GM11168 (cell line): ENCODE measurements around the gene SCN4B.

Source experiments
- in situ Hi-C: fragments of 300-500 bp; cut with MboI; formaldehyde crosslinking; loops from one replicate; pipeline ENCODE4 v1.12.0; 2022; ENCODE audit warnings: low sequenced_read_pairs; ENCODE audit not compliant: unreplicated experiment

Gene SCN4B

DNA sequence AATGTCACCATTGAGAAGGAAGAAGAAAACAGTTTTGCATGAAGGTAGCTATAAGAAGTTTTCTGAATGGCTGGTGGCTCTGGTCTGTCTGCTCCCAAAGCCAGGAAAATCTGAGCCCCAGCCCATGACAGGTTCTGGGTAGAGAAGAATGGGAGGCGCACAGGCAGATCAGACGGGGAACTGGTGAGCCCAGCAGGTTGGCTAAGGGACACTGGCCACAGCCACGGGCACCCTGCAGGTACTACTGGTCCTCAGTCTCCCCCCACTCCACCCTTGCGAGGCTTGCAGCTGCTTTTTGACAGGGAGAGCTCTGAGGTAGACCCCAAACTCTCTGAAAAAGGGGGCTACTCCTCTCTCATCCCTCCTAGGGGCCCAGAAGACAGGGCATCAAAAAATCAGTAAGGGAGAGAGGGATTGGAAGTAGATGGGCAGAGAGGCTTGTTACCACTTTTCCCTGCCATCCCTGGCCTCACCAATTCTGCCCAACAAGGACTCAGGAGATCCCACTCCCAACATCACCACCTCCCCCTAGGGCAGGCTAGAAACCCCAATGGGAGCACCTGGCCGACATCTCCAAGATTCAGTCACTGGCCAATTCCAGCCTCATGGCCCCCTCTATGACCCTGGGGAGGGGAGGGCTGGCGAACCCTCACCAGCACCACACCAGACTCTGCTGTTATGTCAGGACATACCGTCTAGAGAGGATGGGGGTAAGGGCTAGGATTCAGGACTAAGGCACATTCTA, 17.4 kb downstream of the SCN4B start:
- in situ Hi-C loops: no loop called here

- in situ Hi-C loops: no loop called here
Observed at GRCh38 chr11:118133816-118134215, 18.8 kb downstream of the SCN4B start.

DNA sequence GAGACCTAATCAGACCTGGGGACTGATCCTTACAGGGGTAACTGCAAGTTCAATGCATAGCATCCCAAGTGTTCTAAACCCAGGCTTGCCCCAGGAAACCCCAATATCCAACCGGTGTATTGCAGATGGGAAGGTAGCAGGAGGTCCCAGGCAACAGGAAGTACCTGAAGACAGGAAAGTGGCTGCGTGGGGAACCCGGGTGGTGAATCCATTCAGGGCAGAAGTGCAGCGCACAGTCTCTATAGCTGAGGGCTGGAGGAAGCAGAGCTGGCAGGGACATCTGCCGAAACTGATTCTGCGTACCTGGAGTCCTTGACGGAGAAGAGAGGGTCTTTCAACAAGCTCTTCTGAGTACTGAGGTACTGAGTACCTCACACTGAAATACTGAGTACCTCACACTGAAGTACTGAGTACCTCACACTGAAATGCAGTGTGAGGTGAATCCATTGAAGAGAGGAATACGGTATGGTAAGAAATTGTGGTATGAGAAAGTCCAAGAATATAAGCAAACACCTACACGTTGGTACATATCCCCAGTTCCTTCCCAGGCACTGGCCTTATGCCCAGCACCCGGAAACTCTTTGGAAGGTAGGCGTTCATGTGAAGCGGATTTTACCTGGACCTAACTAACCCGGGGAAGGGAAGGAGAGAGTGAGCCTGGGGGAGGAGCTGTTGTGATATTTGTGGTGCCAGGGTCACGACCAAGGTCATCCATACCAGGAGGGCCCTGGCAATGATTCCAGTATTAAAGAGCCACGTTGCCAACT, 20.1 kb downstream of the SCN4B start:
- in situ Hi-C loops: no loop called here

DNA sequence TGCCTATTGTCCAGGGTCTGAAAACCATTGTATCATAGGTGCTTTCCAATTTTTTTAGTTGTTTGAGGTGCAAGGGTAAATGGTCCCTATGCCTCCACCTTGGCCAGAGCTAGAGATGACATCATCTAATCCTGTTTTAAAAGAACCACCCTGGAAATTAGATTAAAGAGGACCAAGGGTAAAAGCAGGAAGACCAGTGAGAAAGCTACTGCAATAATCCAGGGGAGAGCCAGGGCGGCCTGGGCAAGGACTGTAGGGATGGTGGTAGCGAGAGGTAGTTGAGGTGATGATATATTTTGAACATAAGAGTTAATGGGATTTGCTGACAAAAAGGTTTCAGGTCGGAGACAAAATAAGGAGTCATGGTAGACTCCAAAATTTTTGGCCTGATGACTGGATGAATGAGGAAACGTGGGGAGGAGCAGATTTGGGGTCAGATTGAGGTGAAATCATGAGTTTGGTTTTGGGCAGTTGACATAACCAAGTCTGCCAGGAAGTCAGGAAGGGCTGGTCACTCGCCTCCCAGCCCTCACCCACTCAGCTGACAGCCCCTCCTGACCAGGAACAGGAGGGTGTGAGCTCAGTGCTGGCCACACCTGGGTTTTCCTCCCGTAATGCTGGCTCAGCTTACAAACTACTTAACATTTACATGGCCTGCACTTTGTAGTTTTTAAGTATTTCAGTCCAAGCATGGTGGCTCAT, 23.0 kb downstream of the SCN4B start:
- in situ Hi-C loops: no loop called here

- in situ Hi-C loops: no loop called here
Observed at GRCh38 chr11:118128721-118129470, 23.7 kb downstream of the SCN4B start.

DNA sequence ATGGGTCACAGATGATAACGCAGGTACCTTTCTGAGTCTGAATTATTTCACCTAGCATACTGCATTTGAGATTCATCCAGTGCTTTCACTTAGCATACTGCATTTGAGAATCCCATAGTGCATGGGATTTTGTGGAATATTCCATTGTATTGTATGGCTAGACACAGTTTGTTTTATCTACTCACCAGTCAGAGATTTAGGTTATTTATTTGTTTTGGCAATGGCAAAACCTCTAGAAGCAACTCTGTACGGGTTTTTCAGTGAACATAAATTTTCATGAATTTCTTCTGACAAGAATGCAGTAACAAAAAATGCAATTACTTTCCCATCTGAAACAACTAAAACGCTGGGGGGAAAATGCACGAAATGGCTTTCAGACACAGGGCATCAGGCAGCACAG, 24.3 kb downstream of the SCN4B start:
- in situ Hi-C loops: no loop called here

DNA sequence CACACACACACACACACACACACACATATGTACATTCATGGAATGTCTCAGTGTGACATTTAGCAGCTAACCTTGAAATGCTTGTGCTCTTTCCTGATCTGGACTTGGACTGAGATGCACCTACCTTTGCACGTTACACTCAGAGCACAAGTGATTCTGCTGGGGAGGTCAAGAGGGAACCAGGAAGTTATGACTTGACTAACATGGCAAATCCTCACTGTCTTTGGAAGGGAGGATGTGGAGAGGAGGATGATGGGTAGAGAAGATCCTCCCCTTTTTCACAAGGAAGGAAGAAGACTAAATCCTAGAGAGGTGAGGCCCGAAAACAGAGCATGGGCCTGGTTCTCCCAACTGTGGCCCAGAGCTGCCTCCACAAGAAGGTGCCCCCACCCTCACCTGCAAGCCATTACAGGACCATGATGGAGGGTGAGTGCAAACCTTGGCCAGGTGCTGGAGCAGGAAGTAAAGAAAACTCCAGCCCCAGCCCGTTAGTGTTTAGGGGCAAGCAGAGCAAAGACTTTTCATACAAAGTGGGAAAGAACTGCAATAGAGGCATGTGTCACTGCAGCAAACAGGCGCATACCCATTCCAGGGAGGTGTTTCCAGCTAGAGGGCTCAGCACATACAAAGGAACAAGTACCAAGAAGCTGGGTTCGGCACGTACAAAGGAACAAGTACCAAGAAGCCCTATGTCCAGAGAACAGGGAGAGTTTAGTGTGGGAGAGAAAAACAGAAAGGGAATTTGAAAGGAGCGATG, 26.4 kb downstream of the SCN4B start:
- in situ Hi-C loops: no loop called here

GRCh38 chr11:118124929-118125535, 27.6 kb downstream of the SCN4B start:
- in situ Hi-C loops: no loop called here

DNA sequence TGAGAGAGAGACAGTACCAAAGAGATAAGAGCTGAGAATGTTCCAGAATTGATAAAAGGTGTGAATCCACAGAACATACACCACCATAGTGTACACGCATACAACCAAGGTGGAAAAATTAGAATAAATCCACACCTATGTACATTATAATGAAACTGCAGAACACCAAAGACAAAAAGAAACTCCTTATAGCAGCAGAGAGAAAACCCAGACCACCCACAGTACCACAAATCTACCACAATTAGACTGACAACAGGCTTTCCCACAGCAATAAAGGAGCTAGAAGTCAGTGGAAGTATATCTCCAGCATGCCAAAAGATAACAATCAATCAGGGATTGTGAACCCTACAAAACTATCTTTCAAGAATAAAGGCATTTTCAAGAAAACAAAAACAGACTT, 31.8 kb downstream of the SCN4B start:
- in situ Hi-C loops: no loop called here

DNA sequence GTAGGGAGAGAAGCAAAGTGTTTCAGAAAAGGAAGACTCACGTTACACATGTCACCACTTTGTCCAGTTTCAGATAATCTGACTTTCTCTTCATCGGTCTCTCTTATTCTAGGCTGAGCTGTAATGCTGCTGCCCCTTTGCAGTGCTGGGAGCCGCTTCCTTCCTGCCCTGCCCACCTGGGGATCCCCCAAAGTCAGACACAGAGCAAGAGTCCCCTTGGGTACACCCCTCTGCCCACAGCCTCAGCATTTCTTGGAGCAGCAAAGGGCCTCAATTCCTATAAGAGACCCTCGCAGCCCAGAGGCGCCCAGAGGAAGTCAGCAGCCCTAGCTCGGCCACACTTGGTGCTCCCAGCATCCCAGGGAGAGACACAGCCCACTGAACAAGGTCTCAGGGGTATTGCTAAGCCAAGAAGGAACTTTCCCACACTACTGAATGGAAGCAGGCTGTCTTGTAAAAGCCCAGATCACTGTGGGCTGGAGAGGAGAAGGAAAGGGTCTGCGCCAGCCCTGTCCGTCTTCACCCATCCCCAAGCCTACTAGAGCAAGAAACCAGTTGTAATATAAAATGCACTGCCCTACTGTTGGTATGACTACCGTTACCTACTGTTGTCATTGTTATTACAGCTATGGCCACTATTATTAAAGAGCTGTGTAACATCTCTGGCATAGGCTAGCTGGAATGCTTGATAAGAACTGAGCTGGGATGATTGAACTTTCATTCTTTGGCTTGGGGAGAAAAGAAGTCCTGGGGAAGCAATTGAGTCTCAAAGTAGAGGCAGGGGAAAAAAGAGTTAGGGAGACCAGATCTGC, 34.6 kb downstream of the SCN4B start:
- in situ Hi-C loops: no loop called here

DNA sequence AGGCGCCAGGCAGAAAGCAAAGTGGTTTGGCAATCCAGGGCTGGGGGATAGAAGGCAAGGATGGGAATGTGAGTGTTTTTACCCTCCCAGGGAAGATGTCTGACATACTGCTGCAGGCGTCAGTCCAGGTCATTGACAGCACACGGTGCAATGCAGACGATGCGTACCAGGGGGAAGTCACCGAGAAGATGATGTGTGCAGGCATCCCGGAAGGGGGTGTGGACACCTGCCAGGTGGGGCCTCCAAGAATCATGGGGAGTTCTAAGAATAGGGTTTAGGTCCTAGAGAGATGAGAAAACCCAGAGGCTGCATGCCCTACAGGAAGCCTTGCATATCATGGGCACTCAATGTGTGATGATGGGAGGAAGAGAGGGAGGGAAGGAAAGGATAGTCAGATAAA, 37.6 kb downstream of the SCN4B start:
- in situ Hi-C loops: no loop called here

DNA sequence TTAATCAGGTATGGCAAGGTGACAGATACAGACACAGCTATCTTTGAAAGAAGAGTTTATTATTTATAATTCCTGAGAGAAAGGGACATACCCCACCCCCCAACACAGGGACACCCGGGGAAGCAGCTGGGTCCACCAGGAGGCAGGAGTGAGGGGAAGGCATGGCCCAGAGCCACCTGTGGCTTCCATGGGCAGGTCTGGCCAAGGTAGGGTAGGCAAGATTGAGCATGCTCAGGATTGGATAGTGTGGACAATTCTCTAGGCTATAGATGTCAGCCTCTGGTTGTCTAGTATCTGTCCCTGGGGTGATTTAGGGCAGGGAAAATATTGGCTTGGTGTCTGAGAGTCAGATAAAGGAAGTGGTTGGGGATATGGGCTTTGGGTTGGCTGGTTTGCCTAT, 38.4 kb downstream of the SCN4B start:
- in situ Hi-C loops: no loop called here

GRCh38 chr11:118112711-118113430, 39.8 kb downstream of the SCN4B start:
- in situ Hi-C loops: no loop called here

GRCh38 chr11:118111744-118112035, 40.9 kb downstream of the SCN4B start:
- in situ Hi-C loops: no loop called here

GRCh38 chr11:118111019-118111743, 41.4 kb downstream of the SCN4B start:
- in situ Hi-C loops: no loop called here

DNA sequence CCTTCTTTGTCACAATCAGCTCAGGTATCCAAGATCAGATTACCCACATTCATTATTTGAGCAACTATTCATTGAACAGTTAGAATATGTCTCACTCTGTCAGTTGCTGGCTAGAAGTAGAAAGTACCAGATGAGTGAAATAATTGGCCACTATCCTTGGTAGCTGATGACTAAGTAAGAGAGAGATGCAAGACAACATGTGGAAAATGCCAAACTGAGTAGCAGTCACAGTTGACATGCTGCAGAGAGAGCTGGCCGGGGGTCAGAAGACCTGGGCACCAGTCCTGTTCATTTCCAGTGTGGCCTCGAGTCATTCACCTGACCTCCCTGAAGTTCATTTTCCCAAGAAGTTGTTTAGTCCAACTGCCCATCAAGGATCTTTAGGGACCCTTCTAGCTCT, 43.4 kb downstream of the SCN4B start:
- in situ Hi-C loops: no loop called here

- in situ Hi-C loops: no loop called here
Observed at GRCh38 chr11:118108513-118108912, 44.1 kb downstream of the SCN4B start.
